Ascending aorta (tissue), 2 donors: ENCODE data around the gene SLC25A25. TPM values are rescaled to one million over a fixed set of nuclear protein-coding genes. Genes with fewer than 3 reads are reported as not detected.
"Not testable (repeated sequence)": the region's sequence is repeated elsewhere in the genome, so short reads cannot be mapped to it uniquely, and the experiment has no call there.

ENCODE experiments used
- DNase-seq, 2 donors: peaks; one replicate each; pipeline ENCODE4 v3.0.0-alpha.2; 2019; ENCODE audit warnings: low spot score in 2 of 2
- H3K27ac ChIP-seq, 2 donors: fragments of 200-600 bp; sonication (generic); one replicate each; pipeline ENCODE4 v1.5.1; 2016 to 2017; ENCODE audit warnings: mild to moderate bottlenecking in 1 of 2
- H3K27me3 ChIP-seq: fragments of 200-600 bp; sonication (generic); one replicate; pipeline ENCODE4 v1.5.1; 2017
- H3K36me3 ChIP-seq, 2 donors: fragments of 200-600 bp; sonication (generic); one replicate each; pipeline ENCODE4 v1.5.1; 2016
- H3K4me1 ChIP-seq, 2 donors: fragments of 200-600 bp; sonication (generic); one replicate each; pipeline ENCODE4 v1.5.1; 2016 to 2017; ENCODE audit warnings: mild to moderate bottlenecking in 1 of 2
- H3K4me3 ChIP-seq, 2 donors: fragments of 200-600 bp; sonication (generic); one replicate each; pipeline ENCODE4 v1.5.1; 2016 to 2017; ENCODE audit warnings: mild to moderate bottlenecking in 1 of 2
- H3K9me3 ChIP-seq, 2 donors: fragments of 200-600 bp; sonication (generic); one replicate each; pipeline ENCODE4 v1.5.1; 2016
- CTCF ChIP-seq, 3 experiments: fragments of 200-600 bp in 2 of 3; fragments of 450-650 bp in 1 of 3; sonication (generic) in 2 of 3; IDR thresholded peaks; one replicate each; pipeline ENCODE4 v1.5.1; 2016 to 2019; ENCODE audit warnings: antibody characterized with exemption in 3 of 3, mild to moderate bottlenecking in 1 of 3, moderate library complexity in 1 of 3
- intact Hi-C: fragments of 100-400 bp; cut with DNase I; formaldehyde crosslinking; loops from one replicate; pipeline ENCODE4 v1.15.1; 2023
- total RNA-seq: library from RNA; depleted of rRNA; stranded (reverse); fragments of >200 nt; gene quantifications from one replicate; pipeline ENCODE4 v1.1.0, GENCODE V29; 2016

The SLC25A25 gene
- total RNA-seq, 1 donor from 2014 or later, result 27.4 TPM

GRCh38 chr9:128109050-128109709 is 41.1 kb downstream of the SLC25A25 start:
- Histone ChIP-seq H3K27ac (no peak overlapping the region), H3K36me3 (peaks cover 42 to 61% of the 10 kb centered on the region in 2 donors), H3K4me3 (no peak overlapping the region)

GRCh38 chr9:128111726-128112125 is 43.7 kb downstream of the SLC25A25 start:
- DNase-seq, result not testable (repeated sequence)
- peaks cover 26 to 37% of the 10 kb centered on the region in 2 donors for H3K36me3 ChIP-seq

More at GRCh38 chr9:128109050-128109709, 41.1 kb downstream of the SLC25A25 start:
- TF ChIP-seq CTCF (IDR thresholded peaks at IDR 0.05), result no peak
- Histone ChIP-seq H3K9me3 (no peaks in the 10 kb centered on the region), H3K4me1 (no peaks in the 10 kb centered on the region), H3K27me3 (no peaks in the 10 kb centered on the region)
- intact Hi-C loops, result no loop called here
- DNase-seq, result no peak

GRCh38 chr9:128113526-128114325 is 45.7 kb downstream of the SLC25A25 start:
- Histone ChIP-seq H3K36me3 (peaks cover 8 to 18% of the 10 kb centered on the region in 2 donors), H3K27ac (no peak overlapping the region), H3K4me1 (peaks cover 0 to 4% of the 10 kb centered on the region in 2 donors), H3K27me3 (no peaks in the 10 kb centered on the region), H3K9me3 (no peaks in the 10 kb centered on the region), H3K4me3 (no peak overlapping the region)
- intact Hi-C loops, result no loop called here
- TF ChIP-seq CTCF (IDR thresholded peaks at IDR 0.05), result no peak
- DNase-seq, result no peak

More at GRCh38 chr9:128111726-128112125, 43.7 kb downstream of the SLC25A25 start:
- H3K4me3 ChIP-seq, H3K9me3 ChIP-seq, H3K27me3 ChIP-seq, H3K27ac ChIP-seq, H3K4me1 ChIP-seq, intact Hi-C loops: not testable (repeated sequence)

GRCh38 chr9:128114326-128115186 is 46.5 kb downstream of the SLC25A25 start:
- no peak overlapping the region for H3K27ac ChIP-seq
- intact Hi-C loops, result loop anchor here (5.0 kb wide), 1 partner anchor 77 kb away; no protein-coding TSS in a partner anchor
- no peak for DNase-seq

More at GRCh38 chr9:128114326-128115186, 46.5 kb downstream of the SLC25A25 start:
- H3K4me1 ChIP-seq, result peaks cover 0 to 4% of the 10 kb centered on the region in 2 donors
- H3K27me3 ChIP-seq, result no peaks in the 10 kb centered on the region
- H3K9me3 ChIP-seq, result no peaks in the 10 kb centered on the region
- TF ChIP-seq CTCF (IDR thresholded peaks at IDR 0.05), result no peak
- peaks cover 8 to 9% of the 10 kb centered on the region in 2 donors for H3K36me3 ChIP-seq
- H3K4me3 ChIP-seq, result no peak overlapping the region
